GM12874 (cell line): ENCODE measurements around the gene KIF21B.

Source experiments
- CTCF ChIP-seq: IDR thresholded peaks from 2 replicates; pipeline ENCODE4 v1.5.1; 2011; ENCODE audit warnings: low read depth, mild to moderate bottlenecking, control low read depth, low read length, moderate library complexity; ENCODE audit not compliant: insufficient read depth

Gene KIF21B

GRCh38 chr1:200949626-200950025, 73.9 kb downstream of the KIF21B start:
- TF ChIP-seq CTCF = no peak

- no peak for TF ChIP-seq CTCF
Observed at GRCh38 chr1:200947059-200947566, 76.4 kb downstream of the KIF21B start.

GRCh38 chr1:200945111-200945510, 78.4 kb downstream of the KIF21B start:
- TF ChIP-seq CTCF = no peak

- no peak for TF ChIP-seq CTCF
Observed at GRCh38 chr1:200938955-200939354, 84.6 kb downstream of the KIF21B start.

- TF ChIP-seq CTCF = no peak
Observed at GRCh38 chr1:200934676-200935245, 88.8 kb downstream of the KIF21B start.

- no peak for TF ChIP-seq CTCF
Observed at GRCh38 chr1:200931776-200932175, 91.7 kb downstream of the KIF21B start.

GRCh38 chr1:200929530-200930278, 93.8 kb downstream of the KIF21B start:
- TF ChIP-seq CTCF = no peak
